H1 (cell line): ENCODE data around the gene ZFAND5. TPM values are rescaled to one million over a fixed set of nuclear protein-coding genes. Genes with fewer than 3 reads are reported as not detected.

Source experiments
- CTCF ChIA-PET: fragments of 300-600 bp; sonication (Branson Sonifier 250); formaldehyde crosslinking; loops from one replicate; lab custom pipeline; 2021; ENCODE audit not compliant: partially characterized antibody; lab: Charles Lee
- POLR2A ChIA-PET: fragments of 300-600 bp; sonication (Branson Sonifier 250); formaldehyde crosslinking; loops from one replicate; lab custom pipeline; 2021; ENCODE audit warnings: inconsistent platforms; ENCODE audit not compliant: partially characterized antibody; lab: Charles Lee
- DNase-seq, 2 experiments: peaks; one replicate each; pipeline versions ENCODE4 v3.0.0 to v3.0.0-alpha.2; 2010 to 2022; ENCODE audit warnings: low spot score in 2 of 2, low read depth in 1 of 2, mixed read lengths in 1 of 2
- FAIRE-seq: peaks from 2 replicates; lab custom pipeline; 2011; peaks lifted over from hg19 to GRCh38; lab: Jason Lieb, UNC
- H2AFZ ChIP-seq: 2 replicates; pipeline ENCODE4 v1.8.1; 2012; ENCODE audit warnings: low read length, inconsistent platforms
- H2AK5ac ChIP-seq: 2 replicates; pipeline ENCODE4 v1.6.1; 2013; ENCODE audit warnings: low read depth, low read length
- H2BK120ac ChIP-seq: replicated peaks from 2 replicates; pipeline ENCODE3; 2013; ENCODE audit warnings: low read depth, low read length, inconsistent platforms
- H2BK12ac ChIP-seq: 2 replicates; pipeline ENCODE4 v1.6.1; 2013; ENCODE audit warnings: low read depth, low read length
- H2BK15ac ChIP-seq: 2 replicates; pipeline ENCODE4 v1.6.1; 2013; ENCODE audit warnings: low read length
- H2BK20ac ChIP-seq: 2 replicates; pipeline ENCODE4 v1.6.1; 2013; ENCODE audit warnings: low read length
- H2BK5ac ChIP-seq: 2 replicates; pipeline ENCODE4 v1.6.1; 2013; ENCODE audit warnings: low read depth, low read length
- H3K14ac ChIP-seq: 2 replicates; pipeline ENCODE4 v1.6.1; 2013; ENCODE audit warnings: inconsistent platforms; ENCODE audit not compliant: insufficient read length
- H3K18ac ChIP-seq: 2 replicates; pipeline ENCODE4 v1.6.1; 2013; ENCODE audit warnings: low read length; ENCODE audit errors: extremely low read depth
- H3K23ac ChIP-seq: 2 replicates; pipeline ENCODE4 v1.6.1; 2013; ENCODE audit warnings: inconsistent platforms; ENCODE audit not compliant: insufficient read length
- H3K23me2 ChIP-seq: 2 replicates; pipeline ENCODE4 v1.6.1; 2013; ENCODE audit warnings: low read depth, low read length
- H3K27ac ChIP-seq: 2 replicates; pipeline ENCODE4 v1.6.1; 2011; ENCODE audit warnings: low read depth, low read length, inconsistent platforms
- H3K27me3 ChIP-seq, 4 experiments: replicated peaks in 1 of 4; 1 replicate in 1 of 4; 2 replicates in 3 of 4; pipeline versions ENCODE4 v1.6.1 to v1.8.1; 2011 to 2013; ENCODE audit warnings: low read length in 3 of 4, mild to moderate bottlenecking in 3 of 4, inconsistent platforms in 2 of 4, mixed read lengths in 2 of 4, moderate library complexity in 1 of 4; ENCODE audit not compliant: control insufficient read depth in 3 of 4, insufficient read depth in 3 of 4; ENCODE audit errors: extremely low read depth in 1 of 4
- H3K36me3 ChIP-seq, 4 experiments: 2 replicates each; pipeline versions ENCODE4 v1.6.1 to v1.8.1; 2011 to 2013; ENCODE audit warnings: mild to moderate bottlenecking in 4 of 4, low read length in 3 of 4, moderate library complexity in 2 of 4, control low read depth in 1 of 4, inconsistent platforms in 1 of 4; ENCODE audit not compliant: insufficient read depth in 4 of 4, control insufficient read depth in 2 of 4
- H3K4ac ChIP-seq: replicated peaks from 2 replicates; pipeline ENCODE3; 2013; ENCODE audit warnings: low read length, low read depth, mixed read lengths, inconsistent platforms; ENCODE audit not compliant: insufficient read length
- H3K4me1 ChIP-seq, 4 experiments: replicated peaks in 1 of 4; 1 replicate in 1 of 4; 2 replicates in 3 of 4; pipeline versions ENCODE4 v1.6.1 to v1.8.1; 2011 to 2013; ENCODE audit warnings: low read length in 3 of 4, inconsistent platforms in 2 of 4, mixed read lengths in 1 of 4; ENCODE audit not compliant: insufficient read depth in 4 of 4, control insufficient read depth in 3 of 4
- H3K4me2 ChIP-seq, 2 experiments: 2 replicates each; pipeline versions ENCODE4 v1.6.1 to v1.8.1; 2011 to 2013; ENCODE audit warnings: low read depth in 2 of 2, low read length in 2 of 2, control low read depth in 1 of 2, inconsistent platforms in 1 of 2, mild to moderate bottlenecking in 1 of 2; ENCODE audit not compliant: insufficient read depth in 1 of 2
- H3K4me3 ChIP-seq, 4 experiments: fragments of 200-600, 300-600 bp in 1 of 4; sonication (generic), shearing (Covaris generic), sonication (Bioruptor Twin) in 1 of 4; 2 replicates each; pipeline versions ENCODE4 v1.5.1 to v1.8.1; 2011 to 2016; ENCODE audit warnings: low read length in 4 of 4, low read depth in 3 of 4, control low read depth in 2 of 4, inconsistent platforms in 2 of 4, mild to moderate bottlenecking in 2 of 4, mixed read lengths in 1 of 4, moderate library complexity in 1 of 4; ENCODE audit not compliant: insufficient read depth in 2 of 4; ENCODE audit errors: extremely low read depth in 1 of 4
- H3K56ac ChIP-seq: replicated peaks from 2 replicates; pipeline ENCODE3; 2013; ENCODE audit warnings: low read depth, mild to moderate bottlenecking, mixed read lengths, low read length, inconsistent platforms; ENCODE audit not compliant: insufficient read length
- H3K79me1 ChIP-seq: 2 replicates; pipeline ENCODE4 v1.6.1; 2013; ENCODE audit warnings: low read depth, low read length, control low read depth
- H3K79me2 ChIP-seq, 2 experiments: 2 replicates each; pipeline versions ENCODE4 v1.6.1 to v1.8.1; 2012 to 2013; ENCODE audit warnings: low read length in 2 of 2, mild to moderate bottlenecking in 2 of 2, inconsistent platforms in 1 of 2; ENCODE audit not compliant: insufficient read depth in 2 of 2, control insufficient read depth in 1 of 2
- H3K9ac ChIP-seq, 4 experiments: replicated peaks in 1 of 4; 1 replicate in 1 of 4; 2 replicates in 3 of 4; pipeline versions ENCODE4 v1.6.1 to v1.8.1; 2011 to 2013; ENCODE audit warnings: low read depth in 3 of 4, low read length in 3 of 4, control low read depth in 2 of 4, mild to moderate bottlenecking in 2 of 4, moderate library complexity in 2 of 4, inconsistent platforms in 1 of 4; ENCODE audit errors: extremely low read depth in 1 of 4
- H3K9me3 ChIP-seq, 2 experiments: 2 replicates each; pipeline versions ENCODE4 v1.6.1 to v1.8.1; 2012 to 2013; ENCODE audit warnings: mild to moderate bottlenecking in 2 of 2, moderate library complexity in 2 of 2, control low read depth in 1 of 2, inconsistent platforms in 1 of 2, low read depth in 1 of 2, low read length in 1 of 2, mixed read lengths in 1 of 2; ENCODE audit not compliant: insufficient read depth in 2 of 2
- H4K20me1 ChIP-seq, 2 experiments: replicated peaks in 1 of 2; 2 replicates each; pipeline versions ENCODE3 to v1.8.1; 2011 to 2013; ENCODE audit warnings: inconsistent platforms in 2 of 2, low read length in 2 of 2, mild to moderate bottlenecking in 1 of 2; ENCODE audit not compliant: insufficient read depth in 2 of 2, control insufficient read depth in 1 of 2
- H4K5ac ChIP-seq: 2 replicates; pipeline ENCODE4 v1.6.1; 2013; ENCODE audit warnings: low read length, low read depth, mixed read lengths, inconsistent platforms; ENCODE audit not compliant: insufficient read length
- H4K8ac ChIP-seq: 2 replicates; pipeline ENCODE4 v1.8.0; 2013; ENCODE audit warnings: mild to moderate bottlenecking, moderate library complexity, low read length, inconsistent platforms; ENCODE audit not compliant: insufficient read depth; ENCODE audit errors: extremely low read depth
- H4K91ac ChIP-seq: replicated peaks from 2 replicates; pipeline ENCODE3; 2013; ENCODE audit warnings: low read length, mixed read lengths, inconsistent platforms; ENCODE audit not compliant: insufficient read length
- BACH1 ChIP-seq: IDR thresholded peaks from 2 replicates; pipeline ENCODE4 v1.6.1; 2012; ENCODE audit warnings: low read length, improper control_type of control experiment
- POLR2A ChIP-seq, 2 experiments: IDR thresholded peaks; 1 replicate in 1 of 2; 2 replicates in 1 of 2; pipeline ENCODE4 v1.6.1; 2011; ENCODE audit warnings: low read depth in 2 of 2, low read length in 2 of 2, mild to moderate bottlenecking in 2 of 2; ENCODE audit errors: control extremely low read depth in 1 of 2
- POLR2AphosphoS5 ChIP-seq: IDR thresholded peaks from 2 replicates; pipeline ENCODE4 v1.6.1; 2011; ENCODE audit warnings: low read depth, low read length
- WGBS, 2 experiments: shearing (Covaris generic) in 1 of 2; methylation state at CpG; one replicate each; pipeline versions ENCODE4 v1.1.6 to v1.1.7; 2013 to 2015; ENCODE audit warnings: low lambda C conversion rate in 2 of 2, mixed read lengths in 2 of 2, inconsistent platforms in 1 of 2, low coverage in 1 of 2, missing lambda C conversion rate in 1 of 2; ENCODE audit not compliant: insufficient replicate concordance in 2 of 2, insufficient coverage in 1 of 2, insufficient read length in 1 of 2; ENCODE audit errors: extremely low coverage in 1 of 2, missing lambda C conversion rate in 1 of 2; 5-methylcytosine and 5-hydroxymethylcytosine counted together
- polyA plus RNA-seq, 7 experiments: library from polyadenylated mRNA; depleted of rRNA in 3 of 7; stranded (reverse) in 5 of 7; unstranded in 2 of 7; fragments of >200 nt in 5 of 7; fragments of 200-250 nt in 2 of 7; gene quantifications; 1 replicate in 5 of 7; 2 replicates in 1 of 7; 4 replicates in 1 of 7; pipeline versions ENCODE4 v1.2.1 to v1.2.3, GENCODE V29; 2011 to 2013; ENCODE audit warnings: missing spikeins in 2 of 7, mixed read lengths in 2 of 7
- total RNA-seq: library from RNA; stranded (reverse); fragmentation: NEBNext Ultra II Directional; extraction: Animal tissue kit (Norgen Biotek cat#: 25700); gene quantifications from 2 replicates; pipeline ENCODE4 v1.2.1, GENCODE V29; 2021

The ZFAND5 gene
- total and polyA plus RNA-seq, 2 of the 8 experiments (the other 6 are each of a cell fraction or from before 2014, with no cell fraction given), result 76.7 to 225 TPM

DNA sequence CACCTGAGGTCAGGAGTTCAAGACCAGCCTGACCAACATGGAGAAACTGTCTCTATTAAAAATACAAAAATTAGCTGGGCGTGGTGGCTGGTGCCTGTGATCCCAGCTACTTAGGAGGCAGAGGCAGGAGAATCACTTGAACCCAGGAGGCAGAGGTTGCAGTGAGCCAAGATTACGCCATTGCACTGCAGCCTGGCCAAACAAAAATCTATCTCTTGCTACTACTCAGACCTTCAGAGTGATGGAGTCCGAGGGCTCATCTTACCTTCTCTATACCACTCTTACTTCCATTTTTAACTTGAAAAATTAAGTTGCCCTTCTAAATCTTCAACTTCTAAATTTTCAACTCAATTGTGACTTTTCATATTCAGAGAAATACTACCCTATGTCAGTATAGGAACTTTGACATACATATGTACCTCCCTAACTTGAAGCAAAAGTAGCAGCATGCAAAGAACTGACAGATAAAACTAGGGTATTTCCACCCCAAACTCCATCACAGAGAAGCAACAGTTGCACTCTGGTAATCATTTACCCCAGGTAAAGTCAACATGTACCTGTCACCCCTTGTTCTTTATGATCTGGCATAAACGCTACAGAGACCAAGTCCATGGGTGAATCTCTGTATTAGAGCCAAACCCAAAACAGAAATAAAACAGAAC is 11.4 kb downstream of the ZFAND5 start:
- Histone ChIP-seq H3K9me3 (no peaks in the 10 kb centered on the region), H3K23me2 (no peaks in the 10 kb centered on the region), H3K14ac (no peak overlapping the region), H3K56ac (no peak overlapping the region), H3K23ac (no peak overlapping the region), H4K91ac (no peak overlapping the region), H4K20me1 (peaks cover 9 to 16% of the 10 kb centered on the region in 2 experiments), H2AFZ (no peak overlapping the region), H3K36me3 (peaks cover 23 to 49% (median 37%) of the 10 kb centered on the region in 4 experiments), H4K8ac (no peak overlapping the region), H2BK20ac (no peak overlapping the region), H2BK15ac (no peak overlapping the region), H3K4me2 (no peak overlapping the region), H2AK5ac (no peak overlapping the region), H3K79me1 (no peaks in the 10 kb centered on the region; the same call in 1 of the 2 replicates), H3K4ac (no peak overlapping the region), H3K4me1 (no peaks in the 10 kb centered on the region; a peak in 2 of 7 replicates), H3K18ac (no peak overlapping the region), H2BK5ac (no peak overlapping the region), H3K27ac (no peak overlapping the region), H3K27me3 (no peaks in the 10 kb centered on the region), H2BK120ac (no peak overlapping the region), H3K79me2 (peaks cover 0 to 32% of the 10 kb centered on the region in 2 experiments; a peak in 3 of 4 replicates), H2BK12ac (no peak overlapping the region), H3K4me3 (no peak overlapping the region), H4K5ac (no peak overlapping the region), H3K9ac (no peak overlapping the region)
- 93% methylated on average over 4 of the region's 4 CpGs; no CpG with 5 or more reads in 1 of the 2 experiments for WGBS, 2 experiments
- ChIA-PET POLR2A (interaction anchor here (0.7 to 3.4 kb wide), 4 partner anchors 10 to 62 kb away, joined by 3 to 37 read pairs (median 4); partner anchors contain the start of gene ZFAND5), CTCF (interaction anchor here (0.8 kb wide), 1 partner anchor 8 kb away, joined by 3 read pairs; no protein-coding TSS in a partner anchor)
- DNase-seq, result no peak
- no peak for FAIRE-seq
- TF ChIP-seq POLR2A (IDR thresholded peaks at IDR 0.05; ENCODE audit: control extremely low read depth in 1 of 2, low read depth in 2 of 2, low read length in 2 of 2) (peak; percentile 49 to 54), BACH1 (no peak), POLR2AphosphoS5 (peak; percentile 85)
